ENCODE results near the gene PTGS2. TPM values are rescaled to one million over a fixed set of nuclear protein-coding genes. Genes with fewer than 3 reads are reported as not detected.

PTGS2 gene
- total and polyA plus RNA-seq, 2 experiments from 2014 or later = 0.11 to 0.17 TPM

DNA sequence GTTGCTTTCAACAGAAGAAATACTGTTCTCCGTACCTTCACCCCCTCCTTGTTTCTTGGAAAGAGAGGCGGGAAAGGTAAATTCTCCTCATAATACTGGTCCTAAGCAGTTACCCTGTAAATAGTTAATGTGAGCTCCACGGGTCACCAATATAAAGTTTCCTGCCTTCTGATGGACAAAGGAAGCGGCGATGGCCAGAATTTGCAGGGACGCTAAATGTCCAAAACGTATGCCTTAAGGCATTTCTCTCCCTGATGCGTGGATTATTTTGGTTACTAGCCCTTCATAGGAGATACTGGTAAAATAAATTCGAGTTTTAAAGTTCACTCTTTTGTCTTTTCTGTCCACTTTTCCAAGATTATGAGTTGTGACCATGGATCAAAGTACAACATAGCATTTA lies 898 bp upstream of the PTGS2 start:
- peaks cover 11% of the 10 kb centered on the region for H3K4me1 Mint-ChIP-seq
- no peak overlapping the region for H3K27ac Mint-ChIP-seq
- no peaks in the 10 kb centered on the region for H3K36me3 ChIP-seq (ENCODE audit: insufficient read depth)
- H3K4me3 Mint-ChIP-seq = peak overlapping the region; percentile 93
- peak overlapping the region; percentile 80 for H3K4me3 ChIP-seq
- H3K9me3 Mint-ChIP-seq = no peaks in the 10 kb centered on the region
- H3F3A ChIP-seq (replicated peaks; ENCODE audit: low read depth) = no peaks in the 10 kb centered on the region
- H4K20me1 ChIP-seq (replicated peaks; ENCODE audit: insufficient read depth) = no peaks in the 10 kb centered on the region
- peaks cover 11% of the 10 kb centered on the region for H3K27me3 Mint-ChIP-seq (ENCODE audit: insufficient read depth, low read depth, poor library complexity)
- ATAC-seq (no peak), DNase-seq (ENCODE audit: low spot score) (no peak)
- H3K27ac ChIP-seq (ENCODE audit: low read depth) = no peak overlapping the region
- H3K4me2 ChIP-seq = peak overlapping the region; percentile 85
- TF ChIP-seq EZH2 (IDR thresholded peaks at IDR 0.05; ENCODE audit: low read depth, unreplicated experiment) = no peak
- TF ChIP-seq, protein P1, sequence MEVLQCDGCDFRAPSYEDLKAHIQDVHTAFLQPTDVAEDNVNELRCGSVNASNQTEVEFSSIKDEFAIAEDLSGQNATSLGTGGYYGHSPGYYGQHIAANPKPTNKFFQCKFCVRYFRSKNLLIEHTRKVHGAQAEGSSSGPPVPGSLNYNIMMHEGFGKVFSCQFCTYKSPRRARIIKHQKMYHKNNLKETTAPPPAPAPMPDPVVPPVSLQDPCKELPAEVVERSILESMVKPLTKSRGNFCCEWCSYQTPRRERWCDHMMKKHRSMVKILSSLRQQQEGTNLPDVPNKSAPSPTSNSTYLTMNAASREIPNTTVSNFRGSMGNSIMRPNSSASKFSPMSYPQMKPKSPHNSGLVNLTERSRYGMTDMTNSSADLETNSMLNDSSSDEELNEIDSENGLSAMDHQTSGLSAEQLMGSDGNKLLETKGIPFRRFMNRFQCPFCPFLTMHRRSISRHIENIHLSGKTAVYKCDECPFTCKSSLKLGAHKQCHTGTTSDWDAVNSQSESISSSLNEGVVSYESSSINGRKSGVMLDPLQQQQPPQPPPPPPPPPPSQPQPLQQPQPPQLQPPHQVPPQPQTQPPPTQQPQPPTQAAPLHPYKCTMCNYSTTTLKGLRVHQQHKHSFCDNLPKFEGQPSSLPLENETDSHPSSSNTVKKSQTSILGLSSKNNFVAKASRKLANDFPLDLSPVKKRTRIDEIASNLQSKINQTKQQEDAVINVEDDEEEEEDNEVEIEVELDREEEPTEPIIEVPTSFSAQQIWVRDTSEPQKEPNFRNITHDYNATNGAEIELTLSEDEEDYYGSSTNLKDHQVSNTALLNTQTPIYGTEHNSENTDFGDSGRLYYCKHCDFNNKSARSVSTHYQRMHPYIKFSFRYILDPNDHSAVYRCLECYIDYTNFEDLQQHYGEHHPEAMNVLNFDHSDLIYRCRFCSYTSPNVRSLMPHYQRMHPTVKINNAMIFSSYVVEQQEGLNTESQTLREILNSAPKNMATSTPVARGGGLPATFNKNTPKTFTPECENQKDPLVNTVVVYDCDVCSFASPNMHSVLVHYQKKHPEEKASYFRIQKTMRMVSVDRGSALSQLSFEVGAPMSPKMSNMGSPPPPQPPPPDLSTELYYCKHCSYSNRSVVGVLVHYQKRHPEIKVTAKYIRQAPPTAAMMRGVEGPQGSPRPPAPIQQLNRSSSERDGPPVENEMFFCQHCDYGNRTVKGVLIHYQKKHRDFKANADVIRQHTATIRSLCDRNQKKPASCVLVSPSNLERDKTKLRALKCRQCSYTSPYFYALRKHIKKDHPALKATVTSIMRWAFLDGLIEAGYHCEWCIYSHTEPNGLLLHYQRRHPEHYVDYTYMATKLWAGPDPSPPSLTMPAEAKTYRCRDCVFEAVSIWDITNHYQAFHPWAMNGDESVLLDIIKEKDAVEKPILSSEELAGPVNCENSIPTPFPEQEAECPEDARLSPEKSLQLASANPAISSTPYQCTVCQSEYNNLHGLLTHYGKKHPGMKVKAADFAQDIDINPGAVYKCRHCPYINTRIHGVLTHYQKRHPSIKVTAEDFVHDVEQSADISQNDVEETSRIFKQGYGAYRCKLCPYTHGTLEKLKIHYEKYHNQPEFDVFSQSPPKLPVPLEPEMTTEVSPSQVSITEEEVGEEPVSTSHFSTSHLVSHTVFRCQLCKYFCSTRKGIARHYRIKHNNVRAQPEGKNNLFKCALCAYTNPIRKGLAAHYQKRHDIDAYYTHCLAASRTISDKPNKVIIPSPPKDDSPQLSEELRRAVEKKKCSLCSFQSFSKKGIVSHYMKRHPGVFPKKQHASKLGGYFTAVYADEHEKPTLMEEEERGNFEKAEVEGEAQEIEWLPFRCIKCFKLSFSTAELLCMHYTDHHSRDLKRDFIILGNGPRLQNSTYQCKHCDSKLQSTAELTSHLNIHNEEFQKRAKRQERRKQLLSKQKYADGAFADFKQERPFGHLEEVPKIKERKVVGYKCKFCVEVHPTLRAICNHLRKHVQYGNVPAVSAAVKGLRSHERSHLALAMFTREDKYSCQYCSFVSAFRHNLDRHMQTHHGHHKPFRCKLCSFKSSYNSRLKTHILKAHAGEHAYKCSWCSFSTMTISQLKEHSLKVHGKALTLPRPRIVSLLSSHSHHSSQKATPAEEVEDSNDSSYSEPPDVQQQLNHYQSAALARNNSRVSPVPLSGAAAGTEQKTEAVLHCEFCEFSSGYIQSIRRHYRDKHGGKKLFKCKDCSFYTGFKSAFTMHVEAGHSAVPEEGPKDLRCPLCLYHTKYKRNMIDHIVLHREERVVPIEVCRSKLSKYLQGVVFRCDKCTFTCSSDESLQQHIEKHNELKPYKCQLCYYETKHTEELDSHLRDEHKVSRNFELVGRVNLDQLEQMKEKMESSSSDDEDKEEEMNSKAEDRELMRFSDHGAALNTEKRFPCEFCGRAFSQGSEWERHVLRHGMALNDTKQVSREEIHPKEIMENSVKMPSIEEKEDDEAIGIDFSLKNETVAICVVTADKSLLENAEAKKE (CRISPR knock-in tag; IDR thresholded peaks at IDR 0.05) = no peak
- TF ChIP-seq CREB1 (CRISPR knock-in tag; IDR thresholded peaks at IDR 0.05; ENCODE audit: low read depth) = no peak
- TF ChIP-seq NANOG (IDR thresholded peaks at IDR 0.05; ENCODE audit: borderline replicate concordance) = no peak
- no peak for TF ChIP-seq JUNB (IDR thresholded peaks at IDR 0.05; ENCODE audit: unreplicated experiment)
- TF ChIP-seq, protein P2, sequence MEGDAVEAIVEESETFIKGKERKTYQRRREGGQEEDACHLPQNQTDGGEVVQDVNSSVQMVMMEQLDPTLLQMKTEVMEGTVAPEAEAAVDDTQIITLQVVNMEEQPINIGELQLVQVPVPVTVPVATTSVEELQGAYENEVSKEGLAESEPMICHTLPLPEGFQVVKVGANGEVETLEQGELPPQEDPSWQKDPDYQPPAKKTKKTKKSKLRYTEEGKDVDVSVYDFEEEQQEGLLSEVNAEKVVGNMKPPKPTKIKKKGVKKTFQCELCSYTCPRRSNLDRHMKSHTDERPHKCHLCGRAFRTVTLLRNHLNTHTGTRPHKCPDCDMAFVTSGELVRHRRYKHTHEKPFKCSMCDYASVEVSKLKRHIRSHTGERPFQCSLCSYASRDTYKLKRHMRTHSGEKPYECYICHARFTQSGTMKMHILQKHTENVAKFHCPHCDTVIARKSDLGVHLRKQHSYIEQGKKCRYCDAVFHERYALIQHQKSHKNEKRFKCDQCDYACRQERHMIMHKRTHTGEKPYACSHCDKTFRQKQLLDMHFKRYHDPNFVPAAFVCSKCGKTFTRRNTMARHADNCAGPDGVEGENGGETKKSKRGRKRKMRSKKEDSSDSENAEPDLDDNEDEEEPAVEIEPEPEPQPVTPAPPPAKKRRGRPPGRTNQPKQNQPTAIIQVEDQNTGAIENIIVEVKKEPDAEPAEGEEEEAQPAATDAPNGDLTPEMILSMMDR (conservative IDR thresholded peaks at IDR 0.05; ENCODE audit: low read depth in 2 of 2) = no peak
- TF ChIP-seq, protein P3, sequence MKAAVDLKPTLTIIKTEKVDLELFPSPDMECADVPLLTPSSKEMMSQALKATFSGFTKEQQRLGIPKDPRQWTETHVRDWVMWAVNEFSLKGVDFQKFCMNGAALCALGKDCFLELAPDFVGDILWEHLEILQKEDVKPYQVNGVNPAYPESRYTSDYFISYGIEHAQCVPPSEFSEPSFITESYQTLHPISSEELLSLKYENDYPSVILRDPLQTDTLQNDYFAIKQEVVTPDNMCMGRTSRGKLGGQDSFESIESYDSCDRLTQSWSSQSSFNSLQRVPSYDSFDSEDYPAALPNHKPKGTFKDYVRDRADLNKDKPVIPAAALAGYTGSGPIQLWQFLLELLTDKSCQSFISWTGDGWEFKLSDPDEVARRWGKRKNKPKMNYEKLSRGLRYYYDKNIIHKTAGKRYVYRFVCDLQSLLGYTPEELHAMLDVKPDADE (IDR thresholded peaks at IDR 0.05) = no peak
- TF ChIP-seq POLR2AphosphoS5 (IDR thresholded peaks at IDR 0.05; ENCODE audit: low read depth) = no peak
- TF ChIP-seq STAT1 (IDR thresholded peaks at IDR 0.05; ENCODE audit: unreplicated experiment) = no peak
- TF ChIP-seq EZH2phosphoT487 (IDR thresholded peaks at IDR 0.05; ENCODE audit: unreplicated experiment) = no peak
- no peak for TF ChIP-seq ZNF331 (CRISPR knock-in tag; IDR thresholded peaks at IDR 0.05; ENCODE audit: low read depth)
- TF ChIP-seq ZNF114 (CRISPR knock-in tag; IDR thresholded peaks at IDR 0.05) = no peak
- TF ChIP-seq, protein P4, sequence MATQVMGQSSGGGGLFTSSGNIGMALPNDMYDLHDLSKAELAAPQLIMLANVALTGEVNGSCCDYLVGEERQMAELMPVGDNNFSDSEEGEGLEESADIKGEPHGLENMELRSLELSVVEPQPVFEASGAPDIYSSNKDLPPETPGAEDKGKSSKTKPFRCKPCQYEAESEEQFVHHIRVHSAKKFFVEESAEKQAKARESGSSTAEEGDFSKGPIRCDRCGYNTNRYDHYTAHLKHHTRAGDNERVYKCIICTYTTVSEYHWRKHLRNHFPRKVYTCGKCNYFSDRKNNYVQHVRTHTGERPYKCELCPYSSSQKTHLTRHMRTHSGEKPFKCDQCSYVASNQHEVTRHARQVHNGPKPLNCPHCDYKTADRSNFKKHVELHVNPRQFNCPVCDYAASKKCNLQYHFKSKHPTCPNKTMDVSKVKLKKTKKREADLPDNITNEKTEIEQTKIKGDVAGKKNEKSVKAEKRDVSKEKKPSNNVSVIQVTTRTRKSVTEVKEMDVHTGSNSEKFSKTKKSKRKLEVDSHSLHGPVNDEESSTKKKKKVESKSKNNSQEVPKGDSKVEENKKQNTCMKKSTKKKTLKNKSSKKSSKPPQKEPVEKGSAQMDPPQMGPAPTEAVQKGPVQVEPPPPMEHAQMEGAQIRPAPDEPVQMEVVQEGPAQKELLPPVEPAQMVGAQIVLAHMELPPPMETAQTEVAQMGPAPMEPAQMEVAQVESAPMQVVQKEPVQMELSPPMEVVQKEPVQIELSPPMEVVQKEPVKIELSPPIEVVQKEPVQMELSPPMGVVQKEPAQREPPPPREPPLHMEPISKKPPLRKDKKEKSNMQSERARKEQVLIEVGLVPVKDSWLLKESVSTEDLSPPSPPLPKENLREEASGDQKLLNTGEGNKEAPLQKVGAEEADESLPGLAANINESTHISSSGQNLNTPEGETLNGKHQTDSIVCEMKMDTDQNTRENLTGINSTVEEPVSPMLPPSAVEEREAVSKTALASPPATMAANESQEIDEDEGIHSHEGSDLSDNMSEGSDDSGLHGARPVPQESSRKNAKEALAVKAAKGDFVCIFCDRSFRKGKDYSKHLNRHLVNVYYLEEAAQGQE (IDR thresholded peaks at IDR 0.05; ENCODE audit: unreplicated experiment) = no peak
- H3K27me3 ChIP-seq (ENCODE audit: insufficient read depth) = peaks cover 23% of the 10 kb centered on the region
- H3K4me1 ChIP-seq (ENCODE audit: insufficient read depth) = 0 out of 2 replicates have a peak, but pooled peaks cover 10% of the 10 kb centered on the region
- H3K79me2 ChIP-seq (replicated peaks; ENCODE audit: insufficient read depth) = no peaks in the 10 kb centered on the region
- H2AFZ ChIP-seq = peak overlapping the region; percentile 94
- no peaks in the 10 kb centered on the region for H3K9me2 ChIP-seq (ENCODE audit: insufficient read depth)
- no peaks in the 10 kb centered on the region for H3K36me3 Mint-ChIP-seq (ENCODE audit: low read depth)
